ENCODE measurements around the gene IQSEC1. TPM values are rescaled to one million over a fixed set of nuclear protein-coding genes. Genes with fewer than 3 reads are reported as not detected.
A peak's percentile ranks its signal among the peaks of the same experiment; 100 is the strongest.

Gene IQSEC1
- total and polyA plus RNA-seq, 2 of the 8 experiments (the other 6 are each of a cell fraction or from before 2014, with no cell fraction given) = 6.8 to 28.8 TPM

DNA sequence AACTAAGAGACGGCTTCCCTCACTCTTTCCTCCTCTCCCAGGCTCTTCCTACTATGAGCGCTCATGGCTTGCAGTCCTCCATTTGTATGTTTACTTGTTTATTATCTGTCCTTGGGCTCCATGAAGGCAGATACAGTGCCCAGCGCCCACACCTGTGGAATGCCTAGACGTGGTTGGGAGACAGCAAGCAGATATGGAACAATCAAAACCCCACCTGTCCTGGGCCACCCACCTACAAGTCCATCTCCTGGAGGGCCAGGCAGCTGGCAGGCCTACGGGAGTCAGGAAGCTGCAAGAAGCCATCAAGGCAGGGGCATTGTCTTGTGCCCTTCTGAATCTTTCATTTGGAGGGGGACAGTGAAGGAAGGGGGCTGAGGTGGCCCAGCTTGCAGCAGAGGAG, 104.7 kb downstream of the IQSEC1 start:
- H2AFZ ChIP-seq (ENCODE audit: low read length) = no peak overlapping the region
- H3K4me3 ChIP-seq (ENCODE audit: extremely low read depth in 1 of 4, insufficient read depth in 2 of 4, low read depth in 3 of 4, low read length in 4 of 4) = no peak overlapping the region; a peak in 1 of 8 replicates
- FAIRE-seq (no peak), DNase-seq (ENCODE audit: low read depth in 1 of 2, low spot score in 2 of 2) (no peak)
- H4K20me1 ChIP-seq (replicated peaks in 1 of 2; ENCODE audit: control insufficient read depth in 1 of 2, insufficient read depth in 2 of 2, low read length in 2 of 2) = peaks cover 4 to 23% of the 10 kb centered on the region in 2 experiments
- H2BK20ac ChIP-seq (ENCODE audit: low read length) = no peak overlapping the region
- WGBS, 2 experiments (ENCODE audit: extremely low coverage in 1 of 2, insufficient coverage in 1 of 2, insufficient read length in 1 of 2, insufficient replicate concordance in 2 of 2, low coverage in 1 of 2, low lambda C conversion rate in 2 of 2, missing lambda C conversion rate in 1 of 2) = 92% methylated on average over 5 of the region's 5 CpGs; no CpG with 5 or more reads in 1 of the 2 experiments
- no peak overlapping the region for H3K56ac ChIP-seq (replicated peaks; ENCODE audit: insufficient read length, low read depth, low read length)
- no peak overlapping the region for H2BK5ac ChIP-seq (ENCODE audit: low read depth, low read length)
- no peak overlapping the region for H2BK15ac ChIP-seq (ENCODE audit: low read length)
- H4K8ac ChIP-seq (ENCODE audit: extremely low read depth, insufficient read depth, low read length) = no peak overlapping the region
- no peak overlapping the region for H4K91ac ChIP-seq (replicated peaks; ENCODE audit: insufficient read length, low read length)
- H4K5ac ChIP-seq (ENCODE audit: insufficient read length, low read depth, low read length) = no peak overlapping the region
- H3K14ac ChIP-seq (ENCODE audit: insufficient read length) = no peak overlapping the region
- no peaks in the 10 kb centered on the region for H3K36me3 ChIP-seq (ENCODE audit: control insufficient read depth in 2 of 4, insufficient read depth in 4 of 4, low read length in 3 of 4)
- H3K4me1 ChIP-seq (replicated peaks in 1 of 4; ENCODE audit: control insufficient read depth in 3 of 4, insufficient read depth in 4 of 4, low read length in 3 of 4) = peaks cover 2 to 23% (median 7%) of the 10 kb centered on the region in 4 experiments; a peak in 6 of 7 replicates
- no peak overlapping the region for H3K9ac ChIP-seq (replicated peaks in 1 of 4; ENCODE audit: extremely low read depth in 1 of 4, low read depth in 3 of 4, low read length in 3 of 4)
- no peak overlapping the region for H3K23ac ChIP-seq (ENCODE audit: insufficient read length)
- peaks cover 5% of the 10 kb centered on the region for H3K23me2 ChIP-seq (ENCODE audit: low read depth, low read length)
- H2BK120ac ChIP-seq (replicated peaks; ENCODE audit: low read depth, low read length) = no peak overlapping the region
- peaks cover 11% of the 10 kb centered on the region for H3K79me1 ChIP-seq (ENCODE audit: low read depth, low read length)
- CTCF ChIA-PET (ENCODE audit: partially characterized antibody) = interaction anchor here (1.0 to 25.8 kb wide), 2 partner anchors 16 to 25 kb away, joined by 3 to 267 read pairs; no protein-coding TSS in a partner anchor
- no peak overlapping the region for H3K27ac ChIP-seq (ENCODE audit: low read depth, low read length)
- H3K18ac ChIP-seq (ENCODE audit: extremely low read depth, low read length) = no peak overlapping the region
- H3K27me3 ChIP-seq (replicated peaks in 1 of 4; ENCODE audit: control insufficient read depth in 3 of 4, extremely low read depth in 1 of 4, insufficient read depth in 3 of 4, low read length in 3 of 4) = peaks cover 0 to 12% (median 2%) of the 10 kb centered on the region in 4 experiments; a peak in 5 of 7 replicates
- H3K4ac ChIP-seq (replicated peaks; ENCODE audit: insufficient read length, low read depth, low read length) = peak overlapping the region; percentile 76
- POLR2A ChIA-PET (ENCODE audit: partially characterized antibody) = interaction anchor here (1.9 kb wide), 1 partner anchor 25 kb away, joined by 4 read pairs; no protein-coding TSS in a partner anchor
- H3K4me2 ChIP-seq (ENCODE audit: insufficient read depth in 1 of 2, low read depth in 2 of 2, low read length in 2 of 2) = peak overlapping the region in 1 of 2 experiments; percentile 90; a peak in 1 of 4 replicates
- peaks cover 0 to 24% of the 10 kb centered on the region in 2 experiments; a peak in 2 of 4 replicates for H3K79me2 ChIP-seq (ENCODE audit: control insufficient read depth in 1 of 2, insufficient read depth in 2 of 2, low read length in 2 of 2)
- H2AK5ac ChIP-seq (ENCODE audit: low read depth, low read length) = 0 out of 2 replicates have a peak overlapping the region, but pooled peaks have one; percentile 59
- no peak overlapping the region; the same call in 1 of the 2 replicates for H2BK12ac ChIP-seq (ENCODE audit: low read depth, low read length)
- H3K9me3 ChIP-seq (ENCODE audit: insufficient read depth in 2 of 2, low read depth in 1 of 2, low read length in 1 of 2) = no peaks in the 10 kb centered on the region
- TF ChIP-seq SIN3A (conservative IDR thresholded peaks at IDR 0.05 in 1 of 2, IDR thresholded peaks at IDR 0.05 in 1 of 2; ENCODE audit: low read depth in 1 of 2, low read length in 2 of 2) = no peak
- TF ChIP-seq PHF8 (conservative IDR thresholded peaks at IDR 0.05; ENCODE audit: low read depth, low read length) = no peak
- no peak for TF ChIP-seq TCF12 (IDR thresholded peaks at IDR 0.05; ENCODE audit: low read depth, low read length)
- no peak for TF ChIP-seq KDM4A (IDR thresholded peaks at IDR 0.05; ENCODE audit: low read depth, low read length, severe bottlenecking)
- TF ChIP-seq, protein P1, sequence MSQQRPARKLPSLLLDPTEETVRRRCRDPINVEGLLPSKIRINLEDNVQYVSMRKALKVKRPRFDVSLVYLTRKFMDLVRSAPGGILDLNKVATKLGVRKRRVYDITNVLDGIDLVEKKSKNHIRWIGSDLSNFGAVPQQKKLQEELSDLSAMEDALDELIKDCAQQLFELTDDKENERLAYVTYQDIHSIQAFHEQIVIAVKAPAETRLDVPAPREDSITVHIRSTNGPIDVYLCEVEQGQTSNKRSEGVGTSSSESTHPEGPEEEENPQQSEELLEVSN (IDR thresholded peaks at IDR 0.05) = no peak
- no peak for TF ChIP-seq TBP (IDR thresholded peaks at IDR 0.05; ENCODE audit: low read depth, low read length)
- TF ChIP-seq YY1 (IDR thresholded peaks at IDR 0.05; ENCODE audit: low read depth, low read length) = no peak
- TF ChIP-seq SRF (IDR thresholded peaks at IDR 0.05; ENCODE audit: low read depth, low read length) = no peak
- no peak for TF ChIP-seq KDM5A (IDR thresholded peaks at IDR 0.05; ENCODE audit: low read length)
- TF ChIP-seq MAFK (IDR thresholded peaks at IDR 0.05; ENCODE audit: low read depth, low read length) = no peak
- no peak for TF ChIP-seq BCL11A (IDR thresholded peaks at IDR 0.05; ENCODE audit: low read depth in 2 of 2, low read length in 2 of 2)
- no peak for TF ChIP-seq TEAD4 (IDR thresholded peaks at IDR 0.05; ENCODE audit: low read depth, low read length)
- TF ChIP-seq NANOG (IDR thresholded peaks at IDR 0.05; ENCODE audit: insufficient read depth, low read depth, low read length, poor library complexity, severe bottlenecking) = no peak
